Liver (tissue), 3 donors: ENCODE measurements around the gene AAK1.

ENCODE experiments used
- ATF3 ChIP-seq: IDR thresholded peaks from 2 replicates; pipeline ENCODE4 v1.6.1; 2016; ENCODE audit warnings: antibody characterized with exemption
- FOXA1 ChIP-seq: IDR thresholded peaks from 2 replicates; pipeline ENCODE4 v1.6.1; 2016; ENCODE audit warnings: antibody characterized with exemption
- HNF4A ChIP-seq, 2 donors: conservative IDR thresholded peaks; 2 replicates each; pipeline ENCODE4 v1.6.1; 2016; ENCODE audit warnings: antibody characterized with exemption in 2 of 2, mild to moderate bottlenecking in 2 of 2
- JUND ChIP-seq, 2 donors: IDR thresholded peaks; 2 replicates each; pipeline ENCODE4 v1.6.1; 2016; ENCODE audit warnings: antibody characterized with exemption in 2 of 2
- RAD21 ChIP-seq, 2 donors: IDR thresholded peaks; 2 replicates each; pipeline ENCODE4 v1.6.1; 2016; ENCODE audit warnings: antibody characterized with exemption in 2 of 2, mild to moderate bottlenecking in 2 of 2
- YY1 ChIP-seq: IDR thresholded peaks from 2 replicates; pipeline ENCODE4 v1.6.1; 2016; ENCODE audit warnings: antibody characterized with exemption, mild to moderate bottlenecking
- TF ChIP-seq, protein P1 (sequence below): fragments of 150-350 bp; IDR thresholded peaks from 2 replicates; pipeline ENCODE4 v1.5.1; 2017; ENCODE audit warnings: improper control_type of control experiment, low read depth, low read length; ENCODE audit not compliant: missing input control
- TF ChIP-seq, protein P2 (sequence below): IDR thresholded peaks from 2 replicates; pipeline ENCODE4 v1.6.1; 2016; ENCODE audit warnings: antibody characterized with exemption
- TF ChIP-seq, protein P3 (sequence below): IDR thresholded peaks from 2 replicates; pipeline ENCODE4 v1.6.1; 2016; ENCODE audit warnings: antibody characterized with exemption, mild to moderate bottlenecking
- TF ChIP-seq, protein P4 (sequence below): IDR thresholded peaks from 2 replicates; pipeline ENCODE4 v1.6.1; 2016; ENCODE audit warnings: antibody characterized with exemption
- donor health status: healthy.
- donor health status: healthy.

GRCh38 chr2:69686813-69687212, 43.3 kb upstream of the AAK1 start:
- TF ChIP-seq, protein P1, sequence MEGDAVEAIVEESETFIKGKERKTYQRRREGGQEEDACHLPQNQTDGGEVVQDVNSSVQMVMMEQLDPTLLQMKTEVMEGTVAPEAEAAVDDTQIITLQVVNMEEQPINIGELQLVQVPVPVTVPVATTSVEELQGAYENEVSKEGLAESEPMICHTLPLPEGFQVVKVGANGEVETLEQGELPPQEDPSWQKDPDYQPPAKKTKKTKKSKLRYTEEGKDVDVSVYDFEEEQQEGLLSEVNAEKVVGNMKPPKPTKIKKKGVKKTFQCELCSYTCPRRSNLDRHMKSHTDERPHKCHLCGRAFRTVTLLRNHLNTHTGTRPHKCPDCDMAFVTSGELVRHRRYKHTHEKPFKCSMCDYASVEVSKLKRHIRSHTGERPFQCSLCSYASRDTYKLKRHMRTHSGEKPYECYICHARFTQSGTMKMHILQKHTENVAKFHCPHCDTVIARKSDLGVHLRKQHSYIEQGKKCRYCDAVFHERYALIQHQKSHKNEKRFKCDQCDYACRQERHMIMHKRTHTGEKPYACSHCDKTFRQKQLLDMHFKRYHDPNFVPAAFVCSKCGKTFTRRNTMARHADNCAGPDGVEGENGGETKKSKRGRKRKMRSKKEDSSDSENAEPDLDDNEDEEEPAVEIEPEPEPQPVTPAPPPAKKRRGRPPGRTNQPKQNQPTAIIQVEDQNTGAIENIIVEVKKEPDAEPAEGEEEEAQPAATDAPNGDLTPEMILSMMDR: no peak
- TF ChIP-seq FOXA1 (no peak), YY1 (no peak), RAD21 (IDR thresholded peaks at IDR 0.05) (no peak), HNF4A (conservative IDR thresholded peaks at IDR 0.05) (no peak), JUND (IDR thresholded peaks at IDR 0.05) (no peak), ATF3 (no peak)
- TF ChIP-seq, protein P2, sequence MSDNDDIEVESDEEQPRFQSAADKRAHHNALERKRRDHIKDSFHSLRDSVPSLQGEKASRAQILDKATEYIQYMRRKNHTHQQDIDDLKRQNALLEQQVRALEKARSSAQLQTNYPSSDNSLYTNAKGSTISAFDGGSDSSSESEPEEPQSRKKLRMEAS: no peak
- TF ChIP-seq, protein P3, sequence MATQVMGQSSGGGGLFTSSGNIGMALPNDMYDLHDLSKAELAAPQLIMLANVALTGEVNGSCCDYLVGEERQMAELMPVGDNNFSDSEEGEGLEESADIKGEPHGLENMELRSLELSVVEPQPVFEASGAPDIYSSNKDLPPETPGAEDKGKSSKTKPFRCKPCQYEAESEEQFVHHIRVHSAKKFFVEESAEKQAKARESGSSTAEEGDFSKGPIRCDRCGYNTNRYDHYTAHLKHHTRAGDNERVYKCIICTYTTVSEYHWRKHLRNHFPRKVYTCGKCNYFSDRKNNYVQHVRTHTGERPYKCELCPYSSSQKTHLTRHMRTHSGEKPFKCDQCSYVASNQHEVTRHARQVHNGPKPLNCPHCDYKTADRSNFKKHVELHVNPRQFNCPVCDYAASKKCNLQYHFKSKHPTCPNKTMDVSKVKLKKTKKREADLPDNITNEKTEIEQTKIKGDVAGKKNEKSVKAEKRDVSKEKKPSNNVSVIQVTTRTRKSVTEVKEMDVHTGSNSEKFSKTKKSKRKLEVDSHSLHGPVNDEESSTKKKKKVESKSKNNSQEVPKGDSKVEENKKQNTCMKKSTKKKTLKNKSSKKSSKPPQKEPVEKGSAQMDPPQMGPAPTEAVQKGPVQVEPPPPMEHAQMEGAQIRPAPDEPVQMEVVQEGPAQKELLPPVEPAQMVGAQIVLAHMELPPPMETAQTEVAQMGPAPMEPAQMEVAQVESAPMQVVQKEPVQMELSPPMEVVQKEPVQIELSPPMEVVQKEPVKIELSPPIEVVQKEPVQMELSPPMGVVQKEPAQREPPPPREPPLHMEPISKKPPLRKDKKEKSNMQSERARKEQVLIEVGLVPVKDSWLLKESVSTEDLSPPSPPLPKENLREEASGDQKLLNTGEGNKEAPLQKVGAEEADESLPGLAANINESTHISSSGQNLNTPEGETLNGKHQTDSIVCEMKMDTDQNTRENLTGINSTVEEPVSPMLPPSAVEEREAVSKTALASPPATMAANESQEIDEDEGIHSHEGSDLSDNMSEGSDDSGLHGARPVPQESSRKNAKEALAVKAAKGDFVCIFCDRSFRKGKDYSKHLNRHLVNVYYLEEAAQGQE: no peak
- TF ChIP-seq, protein P4, sequence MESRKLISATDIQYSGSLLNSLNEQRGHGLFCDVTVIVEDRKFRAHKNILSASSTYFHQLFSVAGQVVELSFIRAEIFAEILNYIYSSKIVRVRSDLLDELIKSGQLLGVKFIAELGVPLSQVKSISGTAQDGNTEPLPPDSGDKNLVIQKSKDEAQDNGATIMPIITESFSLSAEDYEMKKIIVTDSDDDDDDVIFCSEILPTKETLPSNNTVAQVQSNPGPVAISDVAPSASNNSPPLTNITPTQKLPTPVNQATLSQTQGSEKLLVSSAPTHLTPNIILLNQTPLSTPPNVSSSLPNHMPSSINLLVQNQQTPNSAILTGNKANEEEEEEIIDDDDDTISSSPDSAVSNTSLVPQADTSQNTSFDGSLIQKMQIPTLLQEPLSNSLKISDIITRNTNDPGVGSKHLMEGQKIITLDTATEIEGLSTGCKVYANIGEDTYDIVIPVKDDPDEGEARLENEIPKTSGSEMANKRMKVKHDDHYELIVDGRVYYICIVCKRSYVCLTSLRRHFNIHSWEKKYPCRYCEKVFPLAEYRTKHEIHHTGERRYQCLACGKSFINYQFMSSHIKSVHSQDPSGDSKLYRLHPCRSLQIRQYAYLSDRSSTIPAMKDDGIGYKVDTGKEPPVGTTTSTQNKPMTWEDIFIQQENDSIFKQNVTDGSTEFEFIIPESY: no peak
